Gastrocnemius medialis (tissue), 4 donors: ENCODE results near the gene ASB15. TPM values are rescaled to one million over a fixed set of nuclear protein-coding genes. Genes with fewer than 3 reads are reported as not detected.
"Not testable (repeated sequence)": the region's sequence is repeated elsewhere in the genome, so short reads cannot be mapped to it uniquely, and the experiment has no call there.

Experiments
- ATAC-seq, 2 donors: fragments of 150-250 bp; one replicate each; pipeline ENCODE4 v1.9.1; 2016
- DNase-seq, 2 donors: peaks; one replicate each; pipeline ENCODE4 v3.0.0-alpha.2; 2019
- H3K27ac ChIP-seq, 4 donors: fragments of 200-600 bp; sonication (generic); 1 replicate in 1 of 4; 2 replicates in 3 of 4; pipeline ENCODE4 v1.5.1; 2016 to 2018; ENCODE audit warnings: mild to moderate bottlenecking in 2 of 4, moderate library complexity in 1 of 4
- H3K27me3 ChIP-seq, 3 donors: fragments of 200-600 bp; sonication (generic) in 2 of 3; 1 replicate in 1 of 3; 2 replicates in 2 of 3; pipeline versions ENCODE4 v1.5.1 to v1.6.0; 2016 to 2019; ENCODE audit warnings: mild to moderate bottlenecking in 1 of 3, moderate library complexity in 1 of 3
- H3K36me3 ChIP-seq, 2 donors: fragments of 200-600 bp; sonication (generic) in 1 of 2; one replicate each; pipeline ENCODE4 v1.5.1; 2017 to 2018
- H3K4me1 ChIP-seq, 2 donors: fragments of 200-600 bp; sonication (generic) in 1 of 2; one replicate each; pipeline ENCODE4 v1.5.1; 2016 to 2017; ENCODE audit warnings: mild to moderate bottlenecking in 2 of 2
- H3K4me3 ChIP-seq, 4 donors: fragments of 200-600 bp; sonication (generic) in 3 of 4; 1 replicate in 1 of 4; 2 replicates in 3 of 4; pipeline ENCODE4 v1.5.1; 2016 to 2019; ENCODE audit warnings: mild to moderate bottlenecking in 2 of 4
- H3K9me3 ChIP-seq, 3 donors: fragments of 200-600 bp; sonication (generic) in 2 of 3; 1 replicate in 1 of 3; 2 replicates in 2 of 3; pipeline ENCODE4 v1.5.1; 2016 to 2019
- CTCF ChIP-seq, 5 experiments: fragments of 450-650 bp in 3 of 5; fragments of 200-600 bp in 2 of 5; sonication (generic) in 2 of 5; IDR thresholded peaks in 4 of 5; conservative IDR thresholded peaks in 1 of 5; 1 replicate in 4 of 5; 2 replicates in 1 of 5; pipeline ENCODE4 v1.5.1; 2016 to 2019; ENCODE audit warnings: antibody characterized with exemption in 5 of 5, mild to moderate bottlenecking in 3 of 5, moderate library complexity in 3 of 5
- POLR2A ChIP-seq, 2 donors: fragments of 450-650 bp; IDR thresholded peaks; one replicate each; pipeline ENCODE4 v1.6.1; 2017; ENCODE audit warnings: antibody characterized with exemption in 2 of 2, mild to moderate bottlenecking in 2 of 2, moderate library complexity in 2 of 2
- in situ Hi-C, 4 donors: fragments of 200-750 bp; cut with MboI; loops; one replicate each; pipeline versions ENCODE4 v1.15.0 to v1.8.0; 2017; ENCODE audit warnings: low sequenced_read_pairs in 4 of 4
- intact Hi-C: fragments of 100-400 bp; cut with DNase I; formaldehyde crosslinking; loops from one replicate; pipeline ENCODE4 v1.15.1; 2023; ENCODE audit warnings: low total_unique reads
- total RNA-seq, 4 donors: library from RNA; depleted of rRNA; stranded (reverse); fragments of >200 nt; gene quantifications; one replicate each; pipeline versions ENCODE4 v1.1.0 to v1.2.3, GENCODE V29; 2016

ASB15 gene
- total RNA-seq = 10 to 100 TPM in 2 of 4 donors, 1 to 10 TPM in 2; 5.3 to 26.0 (median 10.4) TPM

GRCh38 chr7:123601530-123601929 lies at the start of gene ASB15:
Gene ASB15, plus strand, starts transcription at chr7:123601821. Its CDS starts 12,682 bp downstream, at chr7:123614503.
- H3K4me3 ChIP-seq = peak within 1 kb of the TSS; percentile 33 to 48 (median 36)
- H3K27ac ChIP-seq = peak within 1 kb of the TSS; percentile 91 to 93 (median 92)
- in situ Hi-C loops (no loop called here), intact Hi-C loops (loop anchor here (5.0 kb wide), 2 partner anchors 56 to 146 kb away; partner anchors contain the start of genes LMOD2 and WASL)
- H3K9me3 ChIP-seq = no peaks in the 10 kb centered on the region
- DNase-seq = peak; percentile 81 to 84
- no peaks in the 10 kb centered on the region for H3K27me3 ChIP-seq
- ATAC-seq = peak; percentile 96 to 98
- peaks cover 25 to 47% of the 10 kb centered on the region in 2 donors for H3K4me1 ChIP-seq
- H3K36me3 ChIP-seq = no peaks in the 10 kb centered on the region
- peak; percentile 46 to 72 for TF ChIP-seq POLR2A (IDR thresholded peaks at IDR 0.05)
- TF ChIP-seq CTCF (IDR thresholded peaks at IDR 0.05 in 4 of 5, conservative IDR thresholded peaks at IDR 0.05 in 1 of 5) = no peak

- H3K9me3 ChIP-seq, H3K4me3 ChIP-seq, ATAC-seq, DNase-seq, H3K27ac ChIP-seq, in situ Hi-C loops, H3K27me3 ChIP-seq: not testable (repeated sequence)
- peaks cover 0 to 26% of the 10 kb centered on the region in 2 donors for H3K36me3 ChIP-seq
- intact Hi-C loops = loop anchor here (10.0 kb wide), 1 partner anchor 1373 kb away; the partner anchor contains the start of gene POT1
- H3K4me1 ChIP-seq = peaks cover 46 to 49% of the 10 kb centered on the region in 2 donors
These were observed 49.5 kb upstream of the ASB15 start for GRCh38 chr7:123552134-123552533.

DNA sequence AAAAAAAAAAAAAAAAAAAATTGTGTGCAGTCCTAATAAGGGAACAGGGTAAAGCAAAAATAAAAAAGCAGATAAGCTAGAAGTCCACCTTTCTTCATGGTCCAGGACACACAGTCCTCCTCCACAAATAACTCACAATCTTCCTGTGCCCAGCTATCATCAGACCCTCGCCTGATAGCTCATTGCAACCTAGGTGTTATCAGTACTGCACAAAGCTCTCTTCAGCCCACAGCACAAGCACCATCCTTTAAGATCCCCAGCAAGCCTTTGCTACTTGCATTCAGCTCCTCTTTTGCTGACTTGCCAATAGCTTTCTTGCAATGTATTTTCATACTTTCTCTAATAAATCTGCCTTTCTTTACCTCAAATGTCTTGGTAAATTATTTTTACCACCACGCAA lies 49.0 kb upstream of the ASB15 start:
- Histone ChIP-seq H3K36me3 (peaks cover 0 to 26% of the 10 kb centered on the region in 2 donors), H3K27ac (no peak overlapping the region), H3K9me3 (no peaks in the 10 kb centered on the region), H3K4me1 (peaks cover 42 to 44% of the 10 kb centered on the region in 2 donors), H3K4me3 (no peak overlapping the region), H3K27me3 (no peaks in the 10 kb centered on the region)
- no peak for DNase-seq
- in situ Hi-C loops = no loop called here
- intact Hi-C loops = loop anchor here (10.0 kb wide), 1 partner anchor 1372 kb away; the partner anchor contains the start of gene POT1
- TF ChIP-seq CTCF (IDR thresholded peaks at IDR 0.05 in 4 of 5, conservative IDR thresholded peaks at IDR 0.05 in 1 of 5) = no peak
- no peak for TF ChIP-seq POLR2A (IDR thresholded peaks at IDR 0.05)
- ATAC-seq = no peak

DNA sequence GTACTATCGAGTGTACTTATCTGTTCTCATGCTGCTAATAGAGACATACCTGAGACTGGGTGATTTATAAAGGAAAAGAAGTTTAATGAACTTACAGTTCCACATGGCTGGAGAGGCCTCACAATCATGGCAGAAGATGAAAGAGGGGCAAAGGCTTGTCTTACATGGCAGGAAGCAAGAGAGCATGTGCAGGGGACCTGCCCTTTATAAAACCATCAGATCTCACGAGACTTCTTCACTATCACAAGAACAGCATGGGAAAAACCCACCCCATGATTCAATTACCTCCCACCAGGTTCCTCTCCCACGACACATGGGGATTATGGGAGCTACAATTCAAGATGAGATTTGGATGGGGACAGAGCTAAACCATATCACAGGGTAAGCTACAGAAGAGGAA lies 48.5 kb upstream of the ASB15 start:
- Histone ChIP-seq H3K4me1 (peaks cover 40 to 42% of the 10 kb centered on the region in 2 donors), H3K27me3 (no peaks in the 10 kb centered on the region), H3K36me3 (peaks cover 0 to 26% of the 10 kb centered on the region in 2 donors), H3K9me3 (no peaks in the 10 kb centered on the region), H3K4me3 (no peak overlapping the region), H3K27ac (no peak overlapping the region)
- ATAC-seq (no peak), DNase-seq (no peak)
- intact Hi-C loops (loop anchor here (10.0 kb wide), 1 partner anchor 1372 kb away; the partner anchor contains the start of gene POT1), in situ Hi-C loops (no loop called here)
- TF ChIP-seq CTCF (IDR thresholded peaks at IDR 0.05 in 4 of 5, conservative IDR thresholded peaks at IDR 0.05 in 1 of 5) (no peak), POLR2A (IDR thresholded peaks at IDR 0.05) (no peak)

DNA sequence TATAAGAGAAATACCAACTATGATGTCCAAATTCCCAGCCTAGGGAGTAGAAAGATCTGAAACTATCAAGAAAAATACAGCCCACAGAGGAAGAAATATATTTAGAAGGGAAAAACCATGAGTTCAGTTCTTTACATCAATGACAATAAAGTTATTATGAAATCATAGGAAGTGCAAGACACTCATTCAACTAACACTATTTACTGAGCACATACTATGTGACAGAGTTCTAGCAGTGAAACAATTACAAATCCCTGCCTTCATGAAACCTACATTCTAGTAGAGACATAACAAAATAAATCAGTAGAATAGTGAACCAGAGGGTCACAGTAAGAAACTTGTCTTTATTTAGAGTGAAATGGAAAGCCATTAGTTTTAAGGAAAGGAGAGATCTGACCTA lies 46.1 kb upstream of the ASB15 start:
- DNase-seq (no peak), ATAC-seq (no peak)
- peak overlapping the region in 2 of 4 donors; percentile 91 to 99 for H3K27ac ChIP-seq
- H3K4me3 ChIP-seq = peak overlapping the region in 2 of 4 donors; percentile 71 to 99
- no peaks in the 10 kb centered on the region for H3K27me3 ChIP-seq
- TF ChIP-seq POLR2A (IDR thresholded peaks at IDR 0.05) (no peak), CTCF (IDR thresholded peaks at IDR 0.05 in 4 of 5, conservative IDR thresholded peaks at IDR 0.05 in 1 of 5) (no peak)
- in situ Hi-C loops = no loop called here
- H3K9me3 ChIP-seq = no peaks in the 10 kb centered on the region
- H3K4me1 ChIP-seq = peaks cover 31 to 40% of the 10 kb centered on the region in 2 donors
- H3K36me3 ChIP-seq = peaks cover 0 to 15% of the 10 kb centered on the region in 2 donors
- intact Hi-C loops = loop anchor here (10.0 kb wide), 1 partner anchor 1369 kb away; the partner anchor contains the start of gene POT1
